A549 (cell line): ENCODE results near the gene LRP5. TPM values are rescaled to one million over a fixed set of nuclear protein-coding genes. Genes with fewer than 3 reads are reported as not detected.

Experiments
- ATAC-seq, 2 experiments: fragments of 200-7000 bp in 1 of 2; fragments of >200 bp in 1 of 2; cut with Nextera tagmentation in 1 of 2; cut with Tn5 transposase in 1 of 2; 3 replicates each; pipeline versions ENCODE4 v1.8.0 to v1.9.1; 2018 to 2020; ENCODE audit warnings: mild to moderate bottlenecking in 1 of 2, moderate library complexity in 1 of 2
- CTCF ChIA-PET: fragments of 300-600 bp; sonication (Branson Sonifier 250); formaldehyde crosslinking; extraction: SDS; loops from one replicate; lab custom pipeline; 2021; ENCODE audit warnings: antibody characterized with exemption, inconsistent platforms; lab: Yijun Ruan, JAX
- POLR2A ChIA-PET: fragments of 350-600 bp; formaldehyde crosslinking; extraction: SDS; loops from one replicate; lab custom pipeline; 2021; ENCODE audit warnings: antibody characterized with exemption, inconsistent platforms; lab: Yijun Ruan, JAX
- DNase-seq, 2 experiments: peaks; one replicate each; pipeline versions ENCODE4 v3.0.0 to v3.0.0-alpha.2; 2011 to 2016; ENCODE audit warnings: low read depth in 1 of 2, low spot score in 1 of 2
- FAIRE-seq: peaks from 2 replicates; lab custom pipeline; 2011; peaks lifted over from hg19 to GRCh38; lab: Jason Lieb, UNC
- H3K27ac ChIP-seq, 2 experiments: fragments of >200 bp; sonication (Bioruptor Twin); formaldehyde crosslinking; 3 replicates each; pipeline ENCODE4 v1.5.1; 2016 to 2017
- H3K4me1 ChIP-seq: fragments of >200 bp; sonication (Bioruptor Twin); formaldehyde crosslinking; 3 replicates; pipeline ENCODE4 v1.6.1; 2016
- H3K4me2 ChIP-seq: fragments of >200 bp; sonication (Bioruptor Twin); formaldehyde crosslinking; 3 replicates; pipeline ENCODE4 v1.6.1; 2016
- H3K4me3 ChIP-seq: fragments of >200 bp; sonication (Bioruptor Twin); formaldehyde crosslinking; 3 replicates; pipeline ENCODE4 v1.5.1; 2016
- H3K9me3 ChIP-seq: fragments of >200 bp; sonication (Bioruptor Twin); formaldehyde crosslinking; 3 replicates; pipeline ENCODE4 v1.6.1; 2016
- BCL3 ChIP-seq: fragments of >200 bp; sonication (Bioruptor Twin); formaldehyde crosslinking; IDR thresholded peaks from 3 replicates; pipeline ENCODE4 v1.6.1; 2016
- CEBPB ChIP-seq, 2 experiments: fragments of >200 bp in 1 of 2; sonication (Bioruptor Twin) in 1 of 2; formaldehyde crosslinking in 1 of 2; IDR thresholded peaks; 2 replicates each; pipeline ENCODE4 v1.6.1; 2012 to 2016
- EP300 ChIP-seq, 2 experiments: fragments of >200 bp; sonication (Bioruptor Twin); formaldehyde crosslinking; IDR thresholded peaks; 2 replicates in 1 of 2; 3 replicates in 1 of 2; pipeline ENCODE4 v1.6.1; 2016 to 2017
- ESRRA ChIP-seq: fragments of 150-350 bp; IDR thresholded peaks from 2 replicates; pipeline ENCODE4 v1.6.1; 2014; ENCODE audit warnings: mild to moderate bottlenecking, low read length, borderline replicate concordance
- FOSB ChIP-seq: fragments of 250-450 bp; sonication (Bioruptor Pico); IDR thresholded peaks from 2 replicates; pipeline ENCODE4 v1.5.0; 2020; ENCODE audit warnings: mild to moderate bottlenecking, moderate library complexity
- FOXS1 ChIP-seq: fragments of 250-450 bp; sonication (Bioruptor Pico); IDR thresholded peaks from 2 replicates; pipeline ENCODE4 v1.5.0; 2020; ENCODE audit warnings: mild to moderate bottlenecking, moderate library complexity
- HEYL ChIP-seq: fragments of 250-450 bp; sonication (Bioruptor Pico); IDR thresholded peaks from 2 replicates; pipeline ENCODE4 v1.8.0; 2021; ENCODE audit warnings: mild to moderate bottlenecking, moderate library complexity
- HMGXB4 ChIP-seq: fragments of 250-450 bp; sonication (Bioruptor Pico); IDR thresholded peaks from 2 replicates; pipeline ENCODE4 v1.5.0; 2021; ENCODE audit warnings: mild to moderate bottlenecking, moderate library complexity, borderline replicate concordance
- HOXB13 ChIP-seq: fragments of 250-450 bp; sonication (Bioruptor Pico); IDR thresholded peaks from 2 replicates; pipeline ENCODE4 v1.5.0; 2020; ENCODE audit warnings: low read depth, mild to moderate bottlenecking, moderate library complexity
- JUN ChIP-seq, 2 experiments: fragments of >200 bp; sonication (Bioruptor Twin); formaldehyde crosslinking; IDR thresholded peaks; 2 replicates in 1 of 2; 3 replicates in 1 of 2; pipeline ENCODE4 v1.6.1; 2016 to 2017
- JUNB ChIP-seq: fragments of >200 bp; sonication (Bioruptor Twin); formaldehyde crosslinking; IDR thresholded peaks from 2 replicates; pipeline ENCODE4 v1.6.1; 2016
- KDM1A ChIP-seq: fragments of 200-600 bp; sonication (generic); IDR thresholded peaks from 2 replicates; pipeline ENCODE4 v1.6.1; 2016; ENCODE audit warnings: low read depth, mild to moderate bottlenecking
- KDM5A ChIP-seq: fragments of 200-600 bp; sonication (generic); IDR thresholded peaks from 2 replicates; pipeline ENCODE4 v1.6.1; 2016; ENCODE audit warnings: antibody characterized with exemption, mild to moderate bottlenecking
- MAFK ChIP-seq: fragments of 450-650 bp; IDR thresholded peaks from 2 replicates; pipeline ENCODE4 v1.6.1; 2014; ENCODE audit not compliant: partially characterized antibody
- MAX ChIP-seq: IDR thresholded peaks from 2 replicates; pipeline ENCODE4 v1.6.1; 2012
- MYC ChIP-seq: IDR thresholded peaks from 2 replicates; pipeline ENCODE4 v1.6.1; 2012; ENCODE audit warnings: mild to moderate bottlenecking, inconsistent platforms, low read length, improper control_type of control experiment, borderline replicate concordance
- NPAS2 ChIP-seq: fragments of 250-450 bp; sonication (Bioruptor Pico); IDR thresholded peaks from 2 replicates; pipeline ENCODE4 v1.8.0; 2022; ENCODE audit warnings: mild to moderate bottlenecking, moderate library complexity, borderline replicate concordance
- PHF8 ChIP-seq: fragments of 200-600 bp; sonication (generic); IDR thresholded peaks from 2 replicates; pipeline ENCODE4 v1.6.1; 2016; ENCODE audit warnings: low read depth, mild to moderate bottlenecking, antibody characterized with exemption, moderate library complexity, borderline replicate concordance
- POLR2A ChIP-seq: IDR thresholded peaks from 2 replicates; pipeline ENCODE4 v1.6.1; 2012; ENCODE audit warnings: mild to moderate bottlenecking, low read length
- POLR2AphosphoS2 ChIP-seq: conservative IDR thresholded peaks from 2 replicates; pipeline ENCODE4 v1.6.1; 2012; ENCODE audit warnings: low read length, improper control_type of control experiment, inconsistent platforms
- RAD21 ChIP-seq, 2 experiments: fragments of >200 bp in 1 of 2; sonication (Bioruptor Twin) in 1 of 2; formaldehyde crosslinking in 1 of 2; IDR thresholded peaks in 1 of 2; conservative IDR thresholded peaks in 1 of 2; 2 replicates in 1 of 2; 3 replicates in 1 of 2; pipeline ENCODE4 v1.6.1; 2012 to 2018; ENCODE audit warnings: inconsistent platforms in 1 of 2
- RARB ChIP-seq: fragments of 250-450 bp; sonication (Bioruptor Pico); IDR thresholded peaks from 2 replicates; pipeline ENCODE4 v1.8.0; 2021; ENCODE audit warnings: mild to moderate bottlenecking, moderate library complexity
- REST ChIP-seq: fragments of 200-600 bp; sonication (generic); IDR thresholded peaks from 2 replicates; pipeline ENCODE4 v1.6.1; 2016; ENCODE audit warnings: antibody characterized with exemption, mild to moderate bottlenecking, moderate library complexity
- RNF2 ChIP-seq: fragments of 200-600 bp; sonication (generic); IDR thresholded peaks from 2 replicates; pipeline ENCODE4 v1.6.1; 2016; ENCODE audit warnings: low read depth, mild to moderate bottlenecking, antibody characterized with exemption, moderate library complexity, borderline replicate concordance
- SMC3 ChIP-seq: fragments of >200 bp; sonication (Bioruptor Twin); formaldehyde crosslinking; IDR thresholded peaks from 3 replicates; pipeline ENCODE4 v1.6.1; 2018; ENCODE audit warnings: inconsistent platforms
- SREBF2 ChIP-seq: fragments of 450-650 bp; IDR thresholded peaks from 2 replicates; pipeline ENCODE4 v1.6.1; 2014; ENCODE audit warnings: mild to moderate bottlenecking, moderate library complexity
- TFCP2L1 ChIP-seq: fragments of 250-450 bp; sonication (Bioruptor Pico); IDR thresholded peaks from 2 replicates; pipeline ENCODE4 v1.5.0; 2021; ENCODE audit warnings: mild to moderate bottlenecking
- USF2 ChIP-seq: fragments of 450-650 bp; IDR thresholded peaks from 2 replicates; pipeline ENCODE4 v1.6.1; 2014; ENCODE audit warnings: antibody characterized with exemption
- ZC3H11A ChIP-seq: fragments of 450-650 bp; IDR thresholded peaks from 2 replicates; pipeline ENCODE4 v1.6.1; 2014; ENCODE audit warnings: antibody characterized with exemption, mild to moderate bottlenecking
- ZNF302 ChIP-seq: fragments of 250-450 bp; sonication (Bioruptor Pico); IDR thresholded peaks from 2 replicates; pipeline ENCODE4 v1.9.0; 2021; ENCODE audit warnings: inconsistent platforms, mild to moderate bottlenecking, moderate library complexity
- WGBS: methylation state at CpG from one replicate; pipeline ENCODE4 v1.1.6; 2017; ENCODE audit errors: missing lambda C conversion rate; 5-methylcytosine and 5-hydroxymethylcytosine counted together
- polyA plus RNA-seq, 4 experiments: library from polyadenylated mRNA; depleted of rRNA in 3 of 4; stranded (reverse); fragments of >200 nt; fragmentation: RNase III in 1 of 4; extraction: RNeasy Plus Mini Kit Qiagen cat#74134 plus additional on column Dnase treatment in 1 of 4; gene quantifications; 2 replicates in 3 of 4; 3 replicates in 1 of 4; pipeline ENCODE4 v1.2.3, GENCODE V29; 2011 to 2017

The LRP5 gene
- polyA plus RNA-seq, 2 of the 4 experiments (the other 2 are of a cell fraction) = 10.9 to 32.3 TPM

GRCh38 chr11:68460741-68461574 lies 148.6 kb downstream of the LRP5 start, which contains the start of gene PPP6R3:
Gene PPP6R3 (plus strand): TSS chr11:68460752. CDS start chr11:68537665, 76,913 bp downstream.
- ChIA-PET POLR2A (interaction anchor here (0.5 to 1.4 kb wide), 7 partner anchors 12 to 442 kb away, joined by 3 to 5 read pairs (median 4); partner anchors contain the start of gene C11orf24), CTCF (interaction anchor here (1.3 kb wide), 2 partner anchors 12 to 203 kb away, joined by 3 to 4 read pairs; no protein-coding TSS in a partner anchor)
- H3K4me2 ChIP-seq = peak within 1 kb of the TSS; percentile 99
- peak within 1 kb of the TSS; percentile 93 to 96 for H3K27ac ChIP-seq
- peak; percentile 46 to 58 for ATAC-seq
- FAIRE-seq = no peak
- peak; percentile 43 to 48 for DNase-seq
- H3K4me1 ChIP-seq = peaks cover 27% of the 10 kb centered on the region
- WGBS = under 1% methylated on average over 30 of the region's 92 CpGs
- H3K9me3 ChIP-seq = no peaks in the 10 kb centered on the region
- peak within 1 kb of the TSS; percentile 86 for H3K4me3 ChIP-seq
- TF ChIP-seq SREBF2 (no peak), ZC3H11A (no peak), REST (no peak), RAD21 (conservative IDR thresholded peaks at IDR 0.05 in 1 of 2, IDR thresholded peaks at IDR 0.05 in 1 of 2) (no peak), RARB (CRISPR knock-in tag) (no peak), POLR2AphosphoS2 (no peak), RNF2 (no peak), MYC (peak; percentile 19; the same call in 1 of the 2 replicates), KDM5A (peak; percentile 24; the same call in 1 of the 2 replicates), HOXB13 (no peak), JUN (IDR thresholded peaks at IDR 0.05) (peak in 1 of 2 experiments; percentile 89; a peak in 3 of 5 replicates), TFCP2L1 (no peak), POLR2A (peak; percentile 80), JUNB (no peak), FOXS1 (CRISPR knock-in tag) (no peak), PHF8 (peak; percentile 67), BCL3 (peak; percentile 79; the same call in 1 of the 3 replicates), SMC3 (peak; percentile 18; the same call in 1 of the 3 replicates), MAFK (no peak), CEBPB (IDR thresholded peaks at IDR 0.05) (no peak), FOSB (no peak), HMGXB4 (CRISPR knock-in tag) (no peak), KDM1A (no peak), USF2 (no peak), HEYL (no peak), EP300 (IDR thresholded peaks at IDR 0.05) (no peak), NPAS2 (CRISPR knock-in tag) (no peak), ESRRA (no peak), ZNF302 (CRISPR knock-in tag) (no peak), MAX (no peak; the same call in 1 of the 2 replicates)
